GM21737 (cell line): Measurements from ENCODE around the gene NECTIN3.

Experiments
- ATAC-seq: cut with Tn5 transposase; IDR thresholded peaks from one replicate; pipeline ENCODE4 v1.9.1; 2021; ENCODE audit warnings: mild to moderate bottlenecking, moderate library complexity; ENCODE audit not compliant: unreplicated experiment

The NECTIN3 gene

GRCh38 chr3:111194048-111194447 is 122.4 kb downstream of the NECTIN3 start:
- ATAC-seq = no peak

GRCh38 chr3:111197485-111197884 is 125.9 kb downstream of the NECTIN3 start:
- no peak for ATAC-seq

GRCh38 chr3:111200027-111200426 is 128.4 kb downstream of the NECTIN3 start:
- no peak for ATAC-seq

GRCh38 chr3:111210003-111210711 is 138.5 kb downstream of the NECTIN3 start:
- ATAC-seq = no peak

- no peak for ATAC-seq
Measured at GRCh38 chr3:111210866-111211564, 139.4 kb downstream of the NECTIN3 start.

DNA sequence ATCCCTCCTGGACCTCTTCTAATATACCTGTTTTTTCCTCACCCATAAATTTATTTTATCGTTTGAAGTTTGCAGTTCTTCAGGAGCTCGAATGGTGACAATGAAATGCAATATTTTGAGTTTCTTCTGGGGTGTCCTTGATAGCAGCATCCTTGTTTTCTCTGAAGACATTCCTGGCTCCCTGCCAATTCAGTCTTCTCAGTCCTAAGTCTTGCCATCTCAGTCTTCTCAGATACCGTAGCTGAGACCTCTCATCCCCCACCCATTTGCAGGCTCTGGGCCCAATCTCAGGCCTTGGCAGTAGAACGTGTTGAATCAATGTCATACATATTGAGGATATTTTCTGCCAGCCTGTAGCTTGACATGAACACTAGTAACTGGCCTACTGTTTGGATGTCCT is 140.9 kb downstream of the NECTIN3 start:
- no peak for ATAC-seq

- ATAC-seq = no peak
Measured at GRCh38 chr3:111215481-111215880, 143.9 kb downstream of the NECTIN3 start.

- no peak for ATAC-seq
Measured at GRCh38 chr3:111218615-111219014, 147.0 kb downstream of the NECTIN3 start.

GRCh38 chr3:111227216-111227615 is 155.6 kb downstream of the NECTIN3 start:
- ATAC-seq = no peak

- no peak for ATAC-seq
Measured at GRCh38 chr3:111229301-111229700, 157.7 kb downstream of the NECTIN3 start.

DNA sequence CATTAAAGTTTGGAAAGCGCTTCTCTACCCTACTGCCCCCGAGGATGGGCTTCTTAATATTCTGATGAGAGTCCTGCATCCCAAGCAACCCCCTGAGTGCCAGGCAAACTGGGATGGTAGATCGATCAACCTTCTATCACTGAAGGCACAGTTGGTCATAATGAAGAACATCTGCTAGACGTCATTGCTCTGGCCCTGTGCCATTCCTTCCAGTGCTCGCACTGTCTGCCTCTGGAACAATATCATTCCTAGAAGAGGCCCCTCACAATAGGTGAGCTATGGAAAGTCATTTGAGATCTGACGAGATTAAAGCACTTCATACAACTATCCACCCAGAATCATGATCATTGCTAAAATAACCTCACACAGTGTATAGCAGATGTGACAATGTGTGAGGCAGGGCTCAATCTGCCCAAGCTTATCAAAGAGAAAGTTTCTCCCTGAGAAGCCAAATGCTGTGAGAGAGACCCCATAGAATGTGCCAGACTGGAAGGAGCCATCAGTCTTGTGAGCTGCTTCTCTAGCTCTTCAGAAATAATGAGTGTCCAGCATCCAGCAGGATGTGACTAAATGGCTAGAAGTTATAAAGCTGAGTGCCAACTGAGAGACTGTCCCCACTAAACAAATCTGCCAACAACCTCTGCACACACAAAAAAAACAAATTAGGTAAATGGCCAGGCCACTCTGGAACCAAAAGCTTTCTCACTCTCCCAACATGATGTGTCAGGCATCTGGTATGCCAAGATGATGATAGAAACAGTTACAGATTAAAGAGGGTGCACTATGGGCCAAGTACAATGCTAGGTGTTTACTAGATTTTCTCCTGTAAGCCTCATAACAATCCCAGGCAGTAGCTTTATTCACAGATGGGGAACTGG is 165.5 kb downstream of the NECTIN3 start:
- no peak for ATAC-seq

GRCh38 chr3:111237946-111238345 is 166.3 kb downstream of the NECTIN3 start:
- no peak for ATAC-seq

GRCh38 chr3:111238885-111239284 is 167.3 kb downstream of the NECTIN3 start:
- peak; percentile 99 for ATAC-seq

GRCh38 chr3:111241960-111242359 is 170.3 kb downstream of the NECTIN3 start:
- ATAC-seq = no peak
